ENCODE measurements around the gene PHACTR3.
A peak's percentile ranks its signal among the peaks of the same experiment; 100 is the strongest.

Gene PHACTR3

DNA sequence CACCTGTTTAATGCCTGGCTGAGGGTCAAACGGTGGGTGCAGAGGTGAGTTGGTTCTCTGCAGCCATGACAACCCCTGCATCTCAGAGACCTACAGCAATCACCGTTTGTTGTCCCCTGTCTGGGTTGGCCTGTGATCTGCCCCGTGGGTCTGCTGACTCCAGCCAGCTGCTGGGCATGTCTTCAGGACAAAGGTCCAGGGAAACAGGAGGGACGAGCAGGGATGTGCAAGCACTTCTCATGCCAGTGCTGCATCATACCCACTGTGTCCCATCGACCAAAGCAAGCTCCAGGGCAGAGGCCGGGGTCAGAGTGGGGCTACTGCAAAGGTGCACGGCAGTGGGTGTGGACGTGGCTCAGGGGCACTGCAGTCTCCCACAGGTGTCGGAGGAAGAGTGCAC is 150.2 kb downstream of the PHACTR3 start:
- no peak for DNase-seq (ENCODE audit: low read depth)
- TF ChIP-seq, protein P1, sequence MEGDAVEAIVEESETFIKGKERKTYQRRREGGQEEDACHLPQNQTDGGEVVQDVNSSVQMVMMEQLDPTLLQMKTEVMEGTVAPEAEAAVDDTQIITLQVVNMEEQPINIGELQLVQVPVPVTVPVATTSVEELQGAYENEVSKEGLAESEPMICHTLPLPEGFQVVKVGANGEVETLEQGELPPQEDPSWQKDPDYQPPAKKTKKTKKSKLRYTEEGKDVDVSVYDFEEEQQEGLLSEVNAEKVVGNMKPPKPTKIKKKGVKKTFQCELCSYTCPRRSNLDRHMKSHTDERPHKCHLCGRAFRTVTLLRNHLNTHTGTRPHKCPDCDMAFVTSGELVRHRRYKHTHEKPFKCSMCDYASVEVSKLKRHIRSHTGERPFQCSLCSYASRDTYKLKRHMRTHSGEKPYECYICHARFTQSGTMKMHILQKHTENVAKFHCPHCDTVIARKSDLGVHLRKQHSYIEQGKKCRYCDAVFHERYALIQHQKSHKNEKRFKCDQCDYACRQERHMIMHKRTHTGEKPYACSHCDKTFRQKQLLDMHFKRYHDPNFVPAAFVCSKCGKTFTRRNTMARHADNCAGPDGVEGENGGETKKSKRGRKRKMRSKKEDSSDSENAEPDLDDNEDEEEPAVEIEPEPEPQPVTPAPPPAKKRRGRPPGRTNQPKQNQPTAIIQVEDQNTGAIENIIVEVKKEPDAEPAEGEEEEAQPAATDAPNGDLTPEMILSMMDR (IDR thresholded peaks at IDR 0.05; ENCODE audit: insufficient read depth, low read depth, low read length, missing control alignments) = no peak
- H3K4me3 ChIP-seq (ENCODE audit: low read depth, low read length) = no peak overlapping the region

DNA sequence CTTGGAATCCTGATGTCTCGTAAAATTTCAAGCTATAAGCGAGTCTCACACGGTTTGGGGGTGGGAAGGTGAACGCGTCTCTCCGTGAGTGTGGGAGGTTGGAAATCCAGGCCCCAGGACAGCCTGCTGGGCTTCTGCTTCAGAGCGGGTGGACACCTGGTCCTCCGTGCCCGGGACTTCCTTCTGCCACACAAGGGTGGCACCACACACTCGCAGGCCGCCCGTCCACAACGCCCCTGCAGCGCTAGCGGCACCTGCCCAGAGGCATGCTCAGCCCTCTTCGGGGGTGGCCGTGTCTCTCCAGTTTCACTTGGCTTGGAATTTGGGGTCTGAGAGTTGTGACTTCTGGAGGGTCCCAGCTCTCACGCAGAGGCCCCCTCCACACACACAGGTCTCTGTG is 151.9 kb downstream of the PHACTR3 start:
- TF ChIP-seq, protein P1 (IDR thresholded peaks at IDR 0.05; ENCODE audit: insufficient read depth, low read depth, low read length, missing control alignments) = no peak
- no peak for DNase-seq (ENCODE audit: low read depth)
- H3K4me3 ChIP-seq (ENCODE audit: low read depth, low read length) = no peak overlapping the region

DNA sequence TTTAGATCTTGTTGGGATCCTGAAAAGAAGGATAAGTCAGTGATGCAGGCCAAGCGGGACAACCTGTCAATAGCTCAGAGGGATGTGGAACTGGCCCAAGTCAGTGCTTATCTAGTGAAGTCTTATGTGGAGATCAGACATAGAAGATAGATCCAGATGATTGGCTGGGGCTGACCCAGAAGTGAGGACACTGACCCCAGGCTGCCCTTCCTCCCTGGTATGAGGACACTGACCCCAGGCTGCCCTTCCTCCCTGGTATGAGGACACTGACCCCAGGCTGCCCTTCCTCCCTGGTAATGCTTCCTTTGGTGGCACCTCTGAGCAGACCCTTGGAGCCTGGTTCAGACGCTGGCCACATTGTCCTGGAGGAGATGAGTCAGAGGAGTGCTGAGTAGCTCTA is 159.7 kb downstream of the PHACTR3 start:
- DNase-seq (ENCODE audit: low read depth) = no peak
- TF ChIP-seq, protein P1 (IDR thresholded peaks at IDR 0.05; ENCODE audit: insufficient read depth, low read depth, low read length, missing control alignments) = no peak
- H3K4me3 ChIP-seq (ENCODE audit: low read depth, low read length) = no peak overlapping the region

DNA sequence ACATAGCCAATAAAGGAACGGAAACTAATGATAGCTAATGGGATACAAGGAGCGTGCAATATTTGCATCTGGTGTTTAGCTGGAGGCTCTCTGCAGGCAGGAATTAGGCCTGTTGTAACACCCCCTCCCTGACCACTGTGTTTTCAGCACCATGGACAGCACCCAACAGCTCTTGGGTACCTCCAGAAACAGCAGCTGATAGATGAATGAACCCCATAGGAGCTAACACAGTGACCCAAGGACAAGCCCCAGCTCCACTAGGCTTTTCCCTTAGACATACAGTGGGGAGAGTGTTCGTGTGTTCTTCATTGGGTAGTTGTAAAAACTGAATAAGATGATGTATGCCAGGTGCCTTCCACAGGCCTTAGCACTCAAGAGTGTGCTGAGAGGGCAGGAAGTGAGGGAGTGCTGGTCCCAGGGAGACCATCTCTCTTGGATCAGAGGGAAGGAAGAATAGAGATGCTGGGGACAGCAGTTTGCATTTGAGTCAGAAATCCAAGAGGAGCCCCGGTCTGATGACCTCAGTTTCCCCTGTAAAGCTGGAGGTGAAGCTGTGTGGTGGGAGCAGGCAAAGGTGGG is 161.3 kb downstream of the PHACTR3 start:
- TF ChIP-seq, protein P1 (IDR thresholded peaks at IDR 0.05; ENCODE audit: insufficient read depth, low read depth, low read length, missing control alignments) = no peak
- peak; percentile 54 for DNase-seq (ENCODE audit: low read depth)
- no peak overlapping the region for H3K4me3 ChIP-seq (ENCODE audit: low read depth, low read length)

DNA sequence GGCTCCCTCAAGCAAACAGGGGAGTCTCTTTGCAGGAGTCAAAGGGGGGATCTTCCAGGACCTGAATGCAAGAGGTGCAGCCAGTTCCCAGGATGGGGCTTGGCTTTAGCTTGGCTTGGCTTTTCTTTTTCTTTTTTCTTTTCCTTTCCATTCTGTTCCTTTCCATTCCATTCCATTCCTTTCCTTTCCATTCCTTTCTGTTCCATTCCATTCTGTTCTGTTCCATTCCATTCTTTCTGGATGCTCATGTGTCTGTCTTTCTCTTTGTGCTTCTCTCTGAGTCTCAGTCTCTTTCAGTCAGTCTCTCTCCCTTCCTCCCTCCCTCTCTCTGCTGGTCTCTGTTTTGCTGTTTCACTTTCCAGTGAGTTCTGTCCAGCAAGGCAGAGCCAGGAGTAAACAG is 163.3 kb downstream of the PHACTR3 start:
- TF ChIP-seq, protein P1 (IDR thresholded peaks at IDR 0.05; ENCODE audit: insufficient read depth, low read depth, low read length, missing control alignments) = no peak

DNA sequence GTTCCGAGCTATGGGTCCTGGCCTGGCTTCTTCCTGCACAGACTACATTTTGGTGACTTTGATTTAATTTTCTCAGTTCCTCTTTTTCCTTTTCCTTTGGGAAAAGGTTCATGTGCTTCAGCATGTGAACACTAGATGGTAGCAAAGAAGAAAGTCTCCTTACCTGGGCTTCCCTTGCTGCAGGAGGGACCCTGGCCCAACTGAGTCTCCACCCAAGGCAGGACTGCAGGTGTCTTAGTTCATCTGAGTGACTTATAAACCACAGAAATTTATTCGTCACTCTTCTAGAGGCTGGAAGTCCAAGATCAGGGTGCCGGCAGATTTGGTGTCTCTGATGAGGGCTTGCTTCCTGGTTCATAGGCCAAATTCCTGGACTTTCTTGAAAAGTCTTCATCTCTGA is 165.9 kb downstream of the PHACTR3 start:
- DNase-seq (ENCODE audit: low read depth) = no peak
- TF ChIP-seq, protein P1 (IDR thresholded peaks at IDR 0.05; ENCODE audit: insufficient read depth, low read depth, low read length, missing control alignments) = no peak
- H3K4me3 ChIP-seq (ENCODE audit: low read depth, low read length) = no peak overlapping the region

More for the DNA sequence above, 163.3 kb downstream of the PHACTR3 start:
- no peak overlapping the region for H3K4me3 ChIP-seq (ENCODE audit: low read depth, low read length)
- DNase-seq (ENCODE audit: low read depth) = no peak

DNA sequence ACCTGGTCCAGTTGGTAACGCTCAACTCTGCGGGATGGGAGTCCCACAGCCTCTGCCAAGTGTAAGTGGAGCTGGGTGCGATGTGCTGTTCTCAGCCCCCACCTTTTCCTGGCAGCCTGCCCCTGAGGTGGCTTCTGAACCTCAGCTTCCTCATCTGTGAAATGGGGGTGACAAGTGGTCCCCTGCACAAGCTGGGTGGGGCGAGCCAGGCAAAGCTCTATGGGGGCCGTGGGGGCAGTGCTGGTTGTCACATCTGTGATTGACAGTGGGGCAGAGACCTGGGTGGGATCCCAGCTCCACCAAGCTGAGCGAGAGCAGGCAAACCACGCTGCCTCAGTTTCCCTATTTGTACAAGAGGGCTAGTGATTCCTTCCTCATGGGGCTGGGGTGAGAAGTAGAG is 166.5 kb downstream of the PHACTR3 start:
- DNase-seq (ENCODE audit: low read depth) = no peak
- no peak overlapping the region for H3K4me3 ChIP-seq (ENCODE audit: low read depth, low read length)
- TF ChIP-seq, protein P1 (IDR thresholded peaks at IDR 0.05; ENCODE audit: insufficient read depth, low read depth, low read length, missing control alignments) = no peak
